GM12865 (cell line): ENCODE measurements around the gene SLC7A8.

Experiments used
- DNase-seq: peaks from one replicate; pipeline ENCODE4 v3.0.0; 2010; ENCODE audit warnings: low read depth
- H3K4me3 ChIP-seq: 2 replicates; pipeline ENCODE4 v1.5.1; 2011; ENCODE audit warnings: mild to moderate bottlenecking, low read depth, low read length, control low read depth
- CTCF ChIP-seq: IDR thresholded peaks from 2 replicates; pipeline ENCODE4 v1.5.1; 2011; ENCODE audit warnings: low read length, control low read depth, low read depth, inconsistent platforms; ENCODE audit not compliant: insufficient read depth; ENCODE audit errors: missing control alignments

Gene SLC7A8

GRCh38 chr14:23143911-23144310 lies 39.5 kb downstream of the SLC7A8 start:
- TF ChIP-seq CTCF = no peak
- no peak for DNase-seq
- H3K4me3 ChIP-seq = no peak overlapping the region

- no peak for DNase-seq
- TF ChIP-seq CTCF = no peak
- H3K4me3 ChIP-seq = no peak overlapping the region
These were observed 40.6 kb downstream of the SLC7A8 start for GRCh38 chr14:23142826-23143225.

GRCh38 chr14:23141706-23142444 lies 41.6 kb downstream of the SLC7A8 start:
- no peak for DNase-seq
- TF ChIP-seq CTCF = no peak
- H3K4me3 ChIP-seq = no peak overlapping the region

GRCh38 chr14:23140371-23140770 lies 43.1 kb downstream of the SLC7A8 start:
- no peak for DNase-seq
- no peak overlapping the region for H3K4me3 ChIP-seq
- no peak for TF ChIP-seq CTCF

- no peak for TF ChIP-seq CTCF
- no peak overlapping the region for H3K4me3 ChIP-seq
- no peak for DNase-seq
These were observed 43.6 kb downstream of the SLC7A8 start for GRCh38 chr14:23139874-23140273.

GRCh38 chr14:23137813-23138535 lies 45.5 kb downstream of the SLC7A8 start:
- no peak overlapping the region for H3K4me3 ChIP-seq
- TF ChIP-seq CTCF = no peak
- DNase-seq = no peak
